HEK293 (cell line): Measurements from ENCODE around the gene CD300LB.

Source experiments
- EGR2 ChIP-seq: fragments of 450-650 bp; formaldehyde crosslinking; IDR thresholded peaks from 2 replicates; pipeline ENCODE4 v1.5.1; 2016; ENCODE audit warnings: low read depth, missing biosample characterization, missing genetic modification characterization
- FEZF1 ChIP-seq: fragments of 450-650 bp; formaldehyde crosslinking; IDR thresholded peaks from 2 replicates; pipeline ENCODE4 v1.5.1; 2016; ENCODE audit warnings: missing biosample characterization, missing genetic modification characterization
- GLI2 ChIP-seq: fragments of 450-650 bp; formaldehyde crosslinking; IDR thresholded peaks from 2 replicates; pipeline ENCODE4; 2017; ENCODE audit warnings: missing biosample characterization, missing genetic modification characterization, low read depth, borderline replicate concordance
- HIC1 ChIP-seq: fragments of 450-650 bp; formaldehyde crosslinking; IDR thresholded peaks from 2 replicates; pipeline ENCODE4 v1.5.1; 2016; ENCODE audit warnings: missing biosample characterization, missing genetic modification characterization
- HOXC10 ChIP-seq: sonication (generic); formaldehyde crosslinking; IDR thresholded peaks from 2 replicates; pipeline ENCODE4 v1.8.1; 2023; ENCODE audit warnings: mild to moderate bottlenecking, missing genetic modification reagents
- KLF17 ChIP-seq: fragments of 450-650 bp; formaldehyde crosslinking; IDR thresholded peaks from 2 replicates; pipeline ENCODE4 v1.5.1; 2016; ENCODE audit warnings: missing biosample characterization, missing genetic modification characterization
- MEIS1 ChIP-seq: sonication (generic); formaldehyde crosslinking; IDR thresholded peaks from 2 replicates; pipeline ENCODE4 v1.8.1; 2022; ENCODE audit warnings: missing genetic modification reagents, mild to moderate bottlenecking, borderline replicate concordance
- OSR2 ChIP-seq: fragments of 450-650 bp; formaldehyde crosslinking; IDR thresholded peaks from 2 replicates; pipeline ENCODE4 v1.5.1; 2016; ENCODE audit warnings: missing biosample characterization, missing genetic modification characterization
- RBAK ChIP-seq: fragments of 450-650 bp; formaldehyde crosslinking; IDR thresholded peaks from 2 replicates; pipeline ENCODE4 v1.5.1; 2016; ENCODE audit warnings: missing biosample characterization, missing genetic modification characterization
- SP3 ChIP-seq: fragments of 450-650 bp; formaldehyde crosslinking; IDR thresholded peaks from 2 replicates; pipeline ENCODE4 v1.5.1; 2016; ENCODE audit warnings: missing biosample characterization, missing genetic modification characterization
- YY1 ChIP-seq: fragments of 450-650 bp; formaldehyde crosslinking; IDR thresholded peaks from 2 replicates; pipeline ENCODE4 v1.5.1; 2018; ENCODE audit warnings: missing biosample characterization, missing genetic modification characterization
- ZBTB20 ChIP-seq: fragments of 450-650 bp; formaldehyde crosslinking; IDR thresholded peaks from 2 replicates; pipeline ENCODE4 v1.5.1; 2016; ENCODE audit warnings: missing biosample characterization, missing genetic modification characterization
- ZBTB48 ChIP-seq: fragments of 450-650 bp; formaldehyde crosslinking; IDR thresholded peaks from 2 replicates; pipeline ENCODE4 v1.5.1; 2016; ENCODE audit warnings: missing biosample characterization, missing genetic modification characterization
- ZFHX2 ChIP-seq: fragments of 450-650 bp; formaldehyde crosslinking; conservative IDR thresholded peaks from 2 replicates; pipeline ENCODE4 v1.5.1; 2016; ENCODE audit warnings: missing biosample characterization, missing genetic modification characterization
- ZNF175 ChIP-seq: fragments of 450-650 bp; formaldehyde crosslinking; IDR thresholded peaks from 2 replicates; pipeline ENCODE4 v1.5.1; 2016; ENCODE audit warnings: missing biosample characterization, missing genetic modification characterization
- ZNF2 ChIP-seq: fragments of 450-650 bp; formaldehyde crosslinking; IDR thresholded peaks from 2 replicates; pipeline ENCODE4 v1.5.1; 2016; ENCODE audit warnings: missing biosample characterization, missing genetic modification characterization
- ZNF324 ChIP-seq: fragments of 450-650 bp; formaldehyde crosslinking; IDR thresholded peaks from 2 replicates; pipeline ENCODE4 v1.5.1; 2016; ENCODE audit warnings: missing biosample characterization, missing genetic modification characterization
- ZNF341 ChIP-seq: fragments of 450-650 bp; formaldehyde crosslinking; IDR thresholded peaks from 2 replicates; pipeline ENCODE4; 2016; ENCODE audit warnings: low read depth, missing biosample characterization, missing genetic modification characterization
- ZNF394 ChIP-seq: fragments of 450-650 bp; formaldehyde crosslinking; IDR thresholded peaks from 2 replicates; pipeline ENCODE4 v1.5.1; 2016; ENCODE audit warnings: missing biosample characterization, missing genetic modification characterization, mild to moderate bottlenecking, moderate library complexity, borderline replicate concordance
- ZNF48 ChIP-seq: fragments of 450-650 bp; formaldehyde crosslinking; IDR thresholded peaks from 2 replicates; pipeline ENCODE4 v1.5.1; 2016; ENCODE audit warnings: missing biosample characterization, missing genetic modification characterization
- ZNF501 ChIP-seq: fragments of 450-650 bp; formaldehyde crosslinking; IDR thresholded peaks from 2 replicates; pipeline ENCODE4 v1.5.1; 2016; ENCODE audit warnings: missing biosample characterization, missing genetic modification characterization
- ZNF518A ChIP-seq: fragments of 450-650 bp; formaldehyde crosslinking; conservative IDR thresholded peaks from 2 replicates; pipeline ENCODE4 v1.5.1; 2016; ENCODE audit warnings: low read depth, missing biosample characterization, missing genetic modification characterization
- ZNF521 ChIP-seq: fragments of 450-650 bp; formaldehyde crosslinking; IDR thresholded peaks from 2 replicates; pipeline ENCODE4 v1.5.1; 2017; ENCODE audit warnings: missing biosample characterization, mild to moderate bottlenecking, missing genetic modification characterization
- ZNF548 ChIP-seq: fragments of 450-650 bp; formaldehyde crosslinking; IDR thresholded peaks from 2 replicates; pipeline ENCODE4 v1.5.1; 2016; ENCODE audit warnings: missing biosample characterization, missing genetic modification characterization
- ZNF561 ChIP-seq: fragments of 450-650 bp; IDR thresholded peaks from 2 replicates; pipeline ENCODE4 v1.5.1; 2018; ENCODE audit warnings: missing biosample characterization, missing genetic modification characterization, borderline replicate concordance
- ZNF571 ChIP-seq: fragments of 450-650 bp; formaldehyde crosslinking; IDR thresholded peaks from 2 replicates; pipeline ENCODE4 v1.5.0; 2017; ENCODE audit warnings: missing biosample characterization, missing genetic modification characterization
- ZNF596 ChIP-seq: fragments of 450-650 bp; IDR thresholded peaks from 2 replicates; pipeline ENCODE4 v1.5.0; 2018; ENCODE audit warnings: missing biosample characterization, mild to moderate bottlenecking, missing genetic modification characterization, moderate library complexity
- ZNF670 ChIP-seq: fragments of 450-650 bp; formaldehyde crosslinking; IDR thresholded peaks from 2 replicates; pipeline ENCODE4 v1.5.1; 2016; ENCODE audit warnings: missing biosample characterization, missing genetic modification characterization, low read depth
- ZNF692 ChIP-seq: fragments of 450-650 bp; formaldehyde crosslinking; IDR thresholded peaks from 2 replicates; pipeline ENCODE4 v1.5.1; 2016; ENCODE audit warnings: missing biosample characterization, missing genetic modification characterization
- ZNF792 ChIP-seq: fragments of 450-650 bp; formaldehyde crosslinking; IDR thresholded peaks from 2 replicates; pipeline ENCODE4 v1.5.1; 2016; ENCODE audit warnings: missing biosample characterization, missing genetic modification characterization
- ZSCAN23 ChIP-seq: fragments of 450-650 bp; formaldehyde crosslinking; IDR thresholded peaks from 2 replicates; pipeline ENCODE4 v1.5.1; 2016; ENCODE audit warnings: missing biosample characterization, missing genetic modification characterization

CD300LB gene

GRCh38 chr17:74514632-74515334, 16.5 kb downstream of the CD300LB start (continued):
- peak; percentile 92 for TF ChIP-seq ZNF571 (tag by site-specific recombination)
- TF ChIP-seq ZNF394 (tag by site-specific recombination): peak; percentile 54; the same call in 1 of the 2 replicates
- peak; percentile 81 for TF ChIP-seq HIC1
- TF ChIP-seq ZNF2 (tag by site-specific recombination): no peak
- TF ChIP-seq ZSCAN23 (tag by site-specific recombination): peak; percentile 66
- TF ChIP-seq ZNF341 (tag by site-specific recombination): no peak
- TF ChIP-seq ZNF521 (tag by site-specific recombination): 0 out of 2 replicates have a peak, but pooled peaks have one; percentile 37
- TF ChIP-seq ZBTB20 (tag by site-specific recombination): no peak; the same call in 1 of the 2 replicates
- peak; percentile 40 for TF ChIP-seq ZFHX2 (tag by site-specific recombination)
- TF ChIP-seq YY1 (tag by site-specific recombination): no peak
- peak; percentile 11 for TF ChIP-seq SP3
- 0 out of 2 replicates have a peak, but pooled peaks have one; percentile 5 for TF ChIP-seq ZNF548 (tag by site-specific recombination)
- TF ChIP-seq ZNF175 (tag by site-specific recombination): no peak
- no peak for TF ChIP-seq RBAK (tag by site-specific recombination)
- no peak for TF ChIP-seq GLI2 (tag by site-specific recombination)
- no peak for TF ChIP-seq ZNF561 (tag by site-specific recombination)
- peak; percentile 65 for TF ChIP-seq ZNF324
- no peak for TF ChIP-seq HOXC10 (CRISPR knock-in tag)
- peak; percentile 5; the same call in 1 of the 2 replicates for TF ChIP-seq ZNF792 (tag by site-specific recombination)
- no peak; the same call in 1 of the 2 replicates for TF ChIP-seq ZBTB48
- no peak for TF ChIP-seq FEZF1 (tag by site-specific recombination)
- peak; percentile 29 for TF ChIP-seq EGR2 (tag by site-specific recombination)
- TF ChIP-seq ZNF501 (tag by site-specific recombination): 0 out of 2 replicates have a peak, but pooled peaks have one; percentile 35
- TF ChIP-seq ZNF692 (tag by site-specific recombination): no peak
- no peak; the same call in 1 of the 2 replicates for TF ChIP-seq ZNF518A (tag by site-specific recombination)
- TF ChIP-seq ZNF596 (tag by site-specific recombination): no peak
- no peak for TF ChIP-seq OSR2
- no peak for TF ChIP-seq MEIS1 (CRISPR knock-in tag)
- peak; percentile 14 for TF ChIP-seq KLF17
- TF ChIP-seq ZNF670 (tag by site-specific recombination): peak; percentile 60; the same call in 1 of the 2 replicates
- no peak for TF ChIP-seq ZNF48 (tag by site-specific recombination)
